Muscle layer of duodenum (tissue), 2 donors: ENCODE results near the gene DCX.

Experiments used
- H3K27ac ChIP-seq: one replicate; pipeline ENCODE4 v1.7.0; 2013; ENCODE audit warnings: mild to moderate bottlenecking, low read length
- H3K27me3 ChIP-seq: one replicate; pipeline ENCODE4 v1.7.0; 2013; ENCODE audit warnings: low read depth, mild to moderate bottlenecking, control low read depth, low read length
- H3K36me3 ChIP-seq, 2 donors: one replicate each; pipeline ENCODE4 v1.7.0; 2013; ENCODE audit warnings: low read length in 2 of 2, control low read depth in 1 of 2, mild to moderate bottlenecking in 1 of 2; ENCODE audit not compliant: insufficient read depth in 2 of 2, control insufficient read depth in 1 of 2
- H3K4me1 ChIP-seq, 2 donors: one replicate each; pipeline ENCODE4 v1.7.0; 2013; ENCODE audit warnings: low read length in 2 of 2, mild to moderate bottlenecking in 2 of 2, control low read depth in 1 of 2, moderate library complexity in 1 of 2; ENCODE audit not compliant: insufficient read depth in 2 of 2, control insufficient read depth in 1 of 2
- H3K4me3 ChIP-seq, 2 donors: one replicate each; pipeline ENCODE4 v1.7.0; 2013; ENCODE audit warnings: low read length in 2 of 2, low read depth in 1 of 2, mild to moderate bottlenecking in 1 of 2
- H3K9me3 ChIP-seq, 2 donors: one replicate each; pipeline ENCODE4 v1.7.0; 2013; ENCODE audit warnings: low read length in 2 of 2, control low read depth in 1 of 2, mild to moderate bottlenecking in 1 of 2; ENCODE audit not compliant: control insufficient read depth in 1 of 2
- donor health status: healthy.

DCX gene

DNA sequence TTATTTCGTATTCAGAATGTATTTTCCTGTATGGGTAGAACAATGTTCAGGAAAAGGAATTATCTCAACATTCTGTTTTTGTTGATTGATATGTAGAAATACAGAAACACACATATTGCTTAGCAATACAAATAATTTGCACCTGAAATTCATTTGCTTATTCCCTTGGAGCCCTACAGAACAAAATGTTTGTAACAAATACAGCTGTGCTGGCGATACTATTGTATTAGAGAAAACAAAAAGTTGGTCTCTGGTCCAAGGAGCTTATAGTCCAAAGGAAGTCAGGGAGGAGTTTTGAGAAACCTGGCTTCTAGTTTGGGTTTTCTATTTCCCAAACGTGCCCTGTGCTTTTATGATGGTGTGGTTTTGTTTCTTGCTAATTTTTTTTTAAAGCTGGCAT, 104.0 kb downstream of the DCX start:
- Histone ChIP-seq H3K4me1 (no peaks in the 10 kb centered on the region), H3K9me3 (no peaks in the 10 kb centered on the region), H3K27me3 (no peaks in the 10 kb centered on the region), H3K27ac (no peak overlapping the region), H3K4me3 (no peak overlapping the region), H3K36me3 (no peaks in the 10 kb centered on the region)

- Histone ChIP-seq H3K9me3 (no peaks in the 10 kb centered on the region), H3K4me1 (no peaks in the 10 kb centered on the region), H3K4me3 (no peak overlapping the region), H3K27ac (no peak overlapping the region), H3K27me3 (no peaks in the 10 kb centered on the region), H3K36me3 (no peaks in the 10 kb centered on the region)
These were observed 109.7 kb downstream of the DCX start for GRCh38 chrX:111302284-111302683.

DNA sequence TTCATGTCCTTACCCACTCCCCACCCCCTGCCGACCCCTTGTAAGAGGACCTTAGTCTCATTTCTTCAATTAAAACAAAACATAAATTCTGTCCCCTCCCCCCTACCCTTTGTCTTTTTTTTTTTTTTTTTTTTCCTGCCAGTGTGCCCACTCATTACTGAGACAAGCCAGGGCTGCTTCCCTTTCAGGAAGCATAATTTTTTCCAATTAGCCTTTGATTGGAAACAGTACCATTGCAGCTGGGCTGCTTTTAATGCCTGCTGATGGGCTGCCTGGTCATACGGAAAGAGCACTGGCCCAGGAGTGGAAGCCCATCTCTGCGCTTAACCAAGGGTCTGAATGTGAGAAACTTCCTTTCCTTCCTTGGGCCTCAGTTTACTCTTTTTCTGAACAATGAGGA, 123.2 kb downstream of the DCX start:
- H3K9me3 ChIP-seq, result no peaks in the 10 kb centered on the region

GRCh38 chrX:111284631-111285293, 127.2 kb downstream of the DCX start:
- no peak overlapping the region for H3K4me3 ChIP-seq
- no peaks in the 10 kb centered on the region for H3K4me1 ChIP-seq
- no peaks in the 10 kb centered on the region for H3K36me3 ChIP-seq
- H3K27me3 ChIP-seq, result no peaks in the 10 kb centered on the region
- no peak overlapping the region for H3K27ac ChIP-seq
- no peaks in the 10 kb centered on the region for H3K9me3 ChIP-seq

More for the DNA sequence above, 123.2 kb downstream of the DCX start:
- H3K4me1 ChIP-seq, result no peaks in the 10 kb centered on the region
- H3K27me3 ChIP-seq, result no peaks in the 10 kb centered on the region
- no peak overlapping the region for H3K27ac ChIP-seq
- H3K36me3 ChIP-seq, result no peaks in the 10 kb centered on the region
- no peak overlapping the region for H3K4me3 ChIP-seq

DNA sequence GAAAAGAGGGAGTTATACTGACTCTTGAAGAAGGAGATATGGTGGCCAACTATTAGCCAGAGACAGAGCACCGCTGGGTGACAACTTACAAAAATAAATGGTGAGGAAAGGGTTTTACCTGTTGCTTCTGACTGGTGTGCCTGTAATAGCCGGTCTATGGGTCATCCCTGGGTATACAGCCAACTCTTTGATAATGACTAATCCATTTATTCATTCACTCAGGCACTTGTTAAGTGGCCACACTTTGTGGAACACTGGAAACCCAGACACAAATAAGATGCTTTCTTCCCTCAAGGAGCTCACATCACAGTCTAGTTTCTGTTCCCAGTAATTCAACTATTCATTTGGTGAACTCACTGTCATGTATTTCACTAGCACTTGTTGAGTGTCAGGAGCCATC, 128.5 kb downstream of the DCX start:
- Histone ChIP-seq H3K9me3 (no peaks in the 10 kb centered on the region), H3K27ac (no peak overlapping the region), H3K36me3 (no peaks in the 10 kb centered on the region), H3K4me3 (no peak overlapping the region), H3K4me1 (no peaks in the 10 kb centered on the region), H3K27me3 (no peaks in the 10 kb centered on the region)

GRCh38 chrX:111282991-111283390, 129.0 kb downstream of the DCX start:
- no peaks in the 10 kb centered on the region for H3K27me3 ChIP-seq
- H3K9me3 ChIP-seq, result no peaks in the 10 kb centered on the region
- H3K36me3 ChIP-seq, result no peaks in the 10 kb centered on the region
- H3K4me3 ChIP-seq, result no peak overlapping the region
- H3K27ac ChIP-seq, result no peak overlapping the region
- H3K4me1 ChIP-seq, result no peaks in the 10 kb centered on the region

- H3K27ac ChIP-seq, result no peak overlapping the region
- no peak overlapping the region for H3K4me3 ChIP-seq
- H3K27me3 ChIP-seq, result no peaks in the 10 kb centered on the region
- H3K9me3 ChIP-seq, result no peaks in the 10 kb centered on the region
- H3K36me3 ChIP-seq, result no peaks in the 10 kb centered on the region
- H3K4me1 ChIP-seq, result no peaks in the 10 kb centered on the region
These were observed 129.9 kb downstream of the DCX start for GRCh38 chrX:111282139-111282538.

GRCh38 chrX:111270339-111270738, 141.7 kb downstream of the DCX start, which contains the start of gene CAPN6:
Gene CAPN6 (minus strand): TSS chrX:111270483. CDS start chrX:111263936, 6,547 bp downstream.
- no peaks in the 10 kb centered on the region for H3K4me1 ChIP-seq
- no peaks in the 10 kb centered on the region for H3K9me3 ChIP-seq
- no peaks in the 10 kb centered on the region for H3K36me3 ChIP-seq
- H3K27me3 ChIP-seq, result no peaks in the 10 kb centered on the region
- H3K4me3 ChIP-seq, result peak within 1 kb of the TSS; percentile 5 to 36
- no peak within 1 kb of the TSS for H3K27ac ChIP-seq

- Histone ChIP-seq H3K9me3 (no peaks in the 10 kb centered on the region), H3K27ac (no peak overlapping the region), H3K36me3 (no peaks in the 10 kb centered on the region), H3K4me1 (no peaks in the 10 kb centered on the region), H3K27me3 (no peaks in the 10 kb centered on the region), H3K4me3 (no peak overlapping the region)
These were observed 143.5 kb downstream of the DCX start for GRCh38 chrX:111268506-111268905.

GRCh38 chrX:111265486-111265885, 146.5 kb downstream of the DCX start:
- Histone ChIP-seq H3K4me3 (no peak overlapping the region), H3K36me3 (no peaks in the 10 kb centered on the region), H3K27me3 (no peaks in the 10 kb centered on the region), H3K9me3 (no peaks in the 10 kb centered on the region), H3K27ac (no peak overlapping the region), H3K4me1 (no peaks in the 10 kb centered on the region)

- Histone ChIP-seq H3K4me1 (no peaks in the 10 kb centered on the region), H3K27ac (no peak overlapping the region), H3K27me3 (no peaks in the 10 kb centered on the region), H3K9me3 (no peaks in the 10 kb centered on the region), H3K4me3 (no peak overlapping the region), H3K36me3 (no peaks in the 10 kb centered on the region)
These were observed 147.6 kb downstream of the DCX start for GRCh38 chrX:111264385-111264784.

GRCh38 chrX:111262086-111262485, 149.9 kb downstream of the DCX start:
- H3K4me3 ChIP-seq, result no peak overlapping the region
- no peaks in the 10 kb centered on the region for H3K36me3 ChIP-seq
- no peaks in the 10 kb centered on the region for H3K9me3 ChIP-seq
- H3K27ac ChIP-seq, result no peak overlapping the region
- no peaks in the 10 kb centered on the region for H3K27me3 ChIP-seq
- H3K4me1 ChIP-seq, result no peaks in the 10 kb centered on the region
